Measurements from ENCODE around the gene MTURN.

MTURN gene

DNA sequence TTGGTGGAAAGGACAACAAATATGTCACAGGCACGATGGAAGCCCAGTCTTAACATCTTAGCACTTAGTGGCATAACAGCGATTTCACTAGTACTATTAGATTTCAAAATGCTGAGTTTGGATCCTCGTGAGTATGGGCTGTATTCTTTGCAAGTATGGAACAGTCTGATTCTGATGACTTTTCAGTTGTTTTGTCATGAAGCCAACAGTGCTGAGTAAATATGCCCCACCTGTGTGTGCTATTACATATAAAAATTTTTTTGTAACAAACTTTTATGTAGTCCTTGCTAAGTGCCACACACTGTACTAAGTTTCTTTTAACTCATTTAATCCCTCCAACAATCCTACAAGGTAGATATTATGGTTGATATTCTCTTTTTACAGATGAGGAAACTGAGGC lies 30.8 kb downstream of the MTURN start:
- in situ Hi-C loops (cut with HindIII; ENCODE audit: low pct_ligation_motif_present, low sequenced_read_pairs) = no loop called here
- TF ChIP-seq, protein P1, sequence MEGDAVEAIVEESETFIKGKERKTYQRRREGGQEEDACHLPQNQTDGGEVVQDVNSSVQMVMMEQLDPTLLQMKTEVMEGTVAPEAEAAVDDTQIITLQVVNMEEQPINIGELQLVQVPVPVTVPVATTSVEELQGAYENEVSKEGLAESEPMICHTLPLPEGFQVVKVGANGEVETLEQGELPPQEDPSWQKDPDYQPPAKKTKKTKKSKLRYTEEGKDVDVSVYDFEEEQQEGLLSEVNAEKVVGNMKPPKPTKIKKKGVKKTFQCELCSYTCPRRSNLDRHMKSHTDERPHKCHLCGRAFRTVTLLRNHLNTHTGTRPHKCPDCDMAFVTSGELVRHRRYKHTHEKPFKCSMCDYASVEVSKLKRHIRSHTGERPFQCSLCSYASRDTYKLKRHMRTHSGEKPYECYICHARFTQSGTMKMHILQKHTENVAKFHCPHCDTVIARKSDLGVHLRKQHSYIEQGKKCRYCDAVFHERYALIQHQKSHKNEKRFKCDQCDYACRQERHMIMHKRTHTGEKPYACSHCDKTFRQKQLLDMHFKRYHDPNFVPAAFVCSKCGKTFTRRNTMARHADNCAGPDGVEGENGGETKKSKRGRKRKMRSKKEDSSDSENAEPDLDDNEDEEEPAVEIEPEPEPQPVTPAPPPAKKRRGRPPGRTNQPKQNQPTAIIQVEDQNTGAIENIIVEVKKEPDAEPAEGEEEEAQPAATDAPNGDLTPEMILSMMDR (IDR thresholded peaks at IDR 0.05; ENCODE audit: low read depth, low read length, missing control alignments) = no peak
- Histone ChIP-seq H3K36me3 (replicated peaks) (no peaks in the 10 kb centered on the region), H3K27ac (no peak overlapping the region), H3K4me3 (ENCODE audit: low read depth, low read length) (no peak overlapping the region), H3K27me3 (replicated peaks) (no peaks in the 10 kb centered on the region)
- DNase-seq = no peak

DNA sequence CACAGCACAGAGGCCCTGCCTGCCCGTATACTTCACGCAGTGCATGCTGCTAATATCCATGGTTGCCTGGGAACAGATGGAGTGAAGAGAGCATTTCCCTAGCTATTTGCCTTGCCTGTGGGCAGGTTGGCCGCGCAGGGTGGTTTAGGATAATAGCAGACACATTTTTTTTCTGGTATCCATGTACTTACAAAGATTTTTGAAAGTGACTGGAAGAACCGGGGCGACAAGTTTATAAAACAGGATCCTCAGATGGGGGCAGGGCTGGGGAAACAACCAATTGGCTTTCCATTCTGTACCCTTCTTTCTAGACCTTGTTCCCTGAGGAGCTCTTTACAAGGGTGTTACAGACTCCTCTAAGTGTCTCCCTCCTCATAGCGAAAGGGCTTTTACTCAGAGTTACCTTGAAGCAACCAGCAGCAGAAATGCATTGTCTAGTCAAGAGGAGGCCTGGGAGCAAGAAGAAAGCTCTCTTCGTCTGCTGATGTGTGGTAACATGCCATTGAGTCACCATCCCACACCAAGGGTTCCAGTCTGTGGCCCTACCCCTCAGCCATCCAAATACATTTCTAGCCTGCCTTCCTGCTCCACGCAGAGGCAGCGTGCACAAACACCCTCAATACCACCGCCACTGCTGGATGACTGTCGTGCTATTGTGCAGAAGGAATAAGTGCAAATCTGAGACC lies 31.5 kb downstream of the MTURN start:
- H3K36me3 ChIP-seq (replicated peaks) = no peaks in the 10 kb centered on the region
- H3K27me3 ChIP-seq (replicated peaks) = no peaks in the 10 kb centered on the region
- TF ChIP-seq, protein P1 (IDR thresholded peaks at IDR 0.05; ENCODE audit: low read depth, low read length, missing control alignments) = no peak
- in situ Hi-C loops (cut with HindIII; ENCODE audit: low pct_ligation_motif_present, low sequenced_read_pairs) = no loop called here
- H3K4me3 ChIP-seq (ENCODE audit: low read depth, low read length) = no peak overlapping the region
- no peak for DNase-seq
- H3K27ac ChIP-seq = no peak overlapping the region

DNA sequence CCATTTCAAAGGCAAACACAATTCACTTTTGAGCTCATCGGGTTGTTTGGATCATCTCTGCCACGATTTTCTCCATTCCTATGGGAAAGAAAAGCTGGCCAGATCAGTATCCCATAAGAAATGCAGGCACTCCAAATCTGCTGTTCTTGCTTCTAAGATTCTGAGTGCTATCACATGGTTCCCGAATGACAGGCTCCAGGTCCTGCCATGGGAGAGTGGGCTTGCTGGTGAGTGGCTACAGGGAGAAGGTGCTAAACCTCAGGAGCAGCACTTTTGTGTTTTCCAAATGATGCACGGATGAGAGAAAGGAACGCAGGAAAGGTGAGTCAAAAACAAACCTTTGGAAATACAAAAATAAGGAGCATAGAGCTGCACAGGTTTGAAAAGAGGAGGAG lies 32.1 kb downstream of the MTURN start:
- H3K36me3 ChIP-seq (replicated peaks) = no peaks in the 10 kb centered on the region
- no peak for DNase-seq
- H3K27ac ChIP-seq = no peak overlapping the region
- in situ Hi-C loops (cut with HindIII; ENCODE audit: low pct_ligation_motif_present, low sequenced_read_pairs) = no loop called here
- H3K27me3 ChIP-seq (replicated peaks) = no peaks in the 10 kb centered on the region
- TF ChIP-seq, protein P1 (IDR thresholded peaks at IDR 0.05; ENCODE audit: low read depth, low read length, missing control alignments) = no peak
- H3K4me3 ChIP-seq (ENCODE audit: low read depth, low read length) = no peak overlapping the region

DNA sequence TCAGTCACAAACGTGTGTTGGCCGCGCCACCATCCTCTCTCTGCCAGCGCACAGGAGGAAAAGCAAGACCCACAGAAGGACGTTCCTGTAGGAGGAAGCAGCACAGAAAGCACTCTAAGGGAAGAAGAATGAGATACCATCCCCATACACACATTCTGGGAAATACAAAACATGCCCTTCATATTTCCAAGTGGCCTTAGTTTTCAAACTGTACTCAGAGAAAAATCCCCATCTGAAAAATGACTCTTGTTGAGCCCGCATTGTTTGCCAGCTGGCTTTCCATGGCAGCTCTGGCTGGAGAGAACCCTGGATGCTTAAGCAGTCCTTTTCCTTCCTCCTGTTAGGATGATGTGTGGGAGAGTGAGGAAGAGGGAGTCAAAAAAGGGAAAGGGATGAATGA lies 33.1 kb downstream of the MTURN start:
- in situ Hi-C loops (cut with HindIII; ENCODE audit: low pct_ligation_motif_present, low sequenced_read_pairs) = no loop called here
- Histone ChIP-seq H3K27me3 (replicated peaks) (no peaks in the 10 kb centered on the region), H3K36me3 (replicated peaks) (no peaks in the 10 kb centered on the region), H3K27ac (no peak overlapping the region), H3K4me3 (ENCODE audit: low read depth, low read length) (no peak overlapping the region)
- TF ChIP-seq, protein P1 (IDR thresholded peaks at IDR 0.05; ENCODE audit: low read depth, low read length, missing control alignments) = no peak
- DNase-seq = no peak

DNA sequence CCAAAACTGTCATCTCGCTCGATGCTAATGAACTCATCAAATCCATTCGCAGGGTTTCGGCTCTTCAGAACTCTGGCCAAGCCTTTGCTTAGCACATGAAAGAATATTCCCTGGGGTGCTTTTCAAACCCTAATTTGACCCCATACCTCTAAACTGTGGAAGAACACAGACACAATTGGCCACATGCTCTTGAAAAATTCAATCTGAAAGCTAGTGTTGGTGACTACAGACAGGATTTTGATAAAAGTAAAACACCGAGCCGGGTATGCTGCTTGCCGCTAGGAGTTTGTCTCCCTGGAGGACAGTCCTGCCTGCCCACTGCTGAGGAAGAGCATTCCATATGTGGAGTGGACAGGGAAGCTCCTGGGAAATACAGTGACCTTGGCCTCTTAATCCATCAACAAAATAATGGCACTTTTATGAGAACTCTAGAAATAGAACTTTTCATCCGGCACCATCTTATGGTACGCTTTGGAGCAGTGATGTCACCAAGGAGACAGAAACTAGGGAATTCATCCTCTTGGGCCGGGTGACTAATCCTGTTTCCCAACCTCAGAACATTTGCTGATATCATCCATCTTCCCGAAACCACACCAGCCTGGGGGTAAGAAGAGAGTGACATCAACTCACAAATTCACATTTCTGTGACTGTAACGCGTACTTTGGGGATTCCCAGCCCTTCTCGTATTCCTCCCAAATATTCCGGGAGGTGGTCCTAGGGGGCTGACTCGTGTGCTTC lies 34.2 kb downstream of the MTURN start:
- Histone ChIP-seq H3K36me3 (replicated peaks) (no peaks in the 10 kb centered on the region), H3K4me3 (ENCODE audit: low read depth, low read length) (peak overlapping the region; percentile 6), H3K27me3 (replicated peaks) (no peaks in the 10 kb centered on the region), H3K27ac (no peak overlapping the region)
- DNase-seq = peak; percentile 88
- in situ Hi-C loops (cut with HindIII; ENCODE audit: low pct_ligation_motif_present, low sequenced_read_pairs) = no loop called here
- TF ChIP-seq, protein P1 (IDR thresholded peaks at IDR 0.05; ENCODE audit: low read depth, low read length, missing control alignments) = peak; percentile 35
